Esophagus squamous epithelium (tissue), 4 donors: ENCODE measurements around the gene CLIP4.

Experiments
- CTCF ChIP-seq, 6 experiments: fragments of 450-650 bp in 4 of 6; fragments of 200-600 bp in 2 of 6; sonication (generic) in 2 of 6; IDR thresholded peaks; one replicate each; pipeline ENCODE4 v1.5.1; 2016 to 2019; ENCODE audit warnings: antibody characterized with exemption in 6 of 6, mild to moderate bottlenecking in 4 of 6, moderate library complexity in 4 of 6
- POLR2A ChIP-seq, 4 donors: fragments of 450-650 bp; IDR thresholded peaks; one replicate each; pipeline ENCODE4 v1.6.1; 2017; ENCODE audit warnings: antibody characterized with exemption in 4 of 4, mild to moderate bottlenecking in 4 of 4, moderate library complexity in 3 of 4

- TF ChIP-seq POLR2A (IDR thresholded peaks at IDR 0.05): no peak
- no peak for TF ChIP-seq CTCF (IDR thresholded peaks at IDR 0.05)
These were observed 24.5 kb downstream of the CLIP4 start for GRCh38 chr2:29139731-29140130.
